H1 (cell line): ENCODE results near the gene SCAI. TPM values are rescaled to one million over a fixed set of nuclear protein-coding genes. Genes with fewer than 3 reads are reported as not detected.

Experiments
- CTCF ChIA-PET: fragments of 300-600 bp; sonication (Branson Sonifier 250); formaldehyde crosslinking; loops from one replicate; lab custom pipeline; 2021; ENCODE audit not compliant: partially characterized antibody; lab: Charles Lee
- POLR2A ChIA-PET: fragments of 300-600 bp; sonication (Branson Sonifier 250); formaldehyde crosslinking; loops from one replicate; lab custom pipeline; 2021; ENCODE audit warnings: inconsistent platforms; ENCODE audit not compliant: partially characterized antibody; lab: Charles Lee
- DNase-seq, 2 experiments: peaks; one replicate each; pipeline versions ENCODE4 v3.0.0 to v3.0.0-alpha.2; 2010 to 2022; ENCODE audit warnings: low spot score in 2 of 2, low read depth in 1 of 2, mixed read lengths in 1 of 2
- FAIRE-seq: peaks from 2 replicates; lab custom pipeline; 2011; peaks lifted over from hg19 to GRCh38; lab: Jason Lieb, UNC
- H2AFZ ChIP-seq: 2 replicates; pipeline ENCODE4 v1.8.1; 2012; ENCODE audit warnings: low read length, inconsistent platforms
- H2AK5ac ChIP-seq: 2 replicates; pipeline ENCODE4 v1.6.1; 2013; ENCODE audit warnings: low read depth, low read length
- H2BK120ac ChIP-seq: replicated peaks from 2 replicates; pipeline ENCODE3; 2013; ENCODE audit warnings: low read depth, low read length, inconsistent platforms
- H2BK12ac ChIP-seq: 2 replicates; pipeline ENCODE4 v1.6.1; 2013; ENCODE audit warnings: low read depth, low read length
- H2BK15ac ChIP-seq: 2 replicates; pipeline ENCODE4 v1.6.1; 2013; ENCODE audit warnings: low read length
- H2BK20ac ChIP-seq: 2 replicates; pipeline ENCODE4 v1.6.1; 2013; ENCODE audit warnings: low read length
- H2BK5ac ChIP-seq: 2 replicates; pipeline ENCODE4 v1.6.1; 2013; ENCODE audit warnings: low read depth, low read length
- H3K14ac ChIP-seq: 2 replicates; pipeline ENCODE4 v1.6.1; 2013; ENCODE audit warnings: inconsistent platforms; ENCODE audit not compliant: insufficient read length
- H3K18ac ChIP-seq: 2 replicates; pipeline ENCODE4 v1.6.1; 2013; ENCODE audit warnings: low read length; ENCODE audit errors: extremely low read depth
- H3K23ac ChIP-seq: 2 replicates; pipeline ENCODE4 v1.6.1; 2013; ENCODE audit warnings: inconsistent platforms; ENCODE audit not compliant: insufficient read length
- H3K23me2 ChIP-seq: 2 replicates; pipeline ENCODE4 v1.6.1; 2013; ENCODE audit warnings: low read depth, low read length
- H3K27ac ChIP-seq: 2 replicates; pipeline ENCODE4 v1.6.1; 2011; ENCODE audit warnings: low read depth, low read length, inconsistent platforms
- H3K27me3 ChIP-seq, 4 experiments: replicated peaks in 1 of 4; 1 replicate in 1 of 4; 2 replicates in 3 of 4; pipeline versions ENCODE4 v1.6.1 to v1.8.1; 2011 to 2013; ENCODE audit warnings: low read length in 3 of 4, mild to moderate bottlenecking in 3 of 4, inconsistent platforms in 2 of 4, mixed read lengths in 2 of 4, moderate library complexity in 1 of 4; ENCODE audit not compliant: control insufficient read depth in 3 of 4, insufficient read depth in 3 of 4; ENCODE audit errors: extremely low read depth in 1 of 4
- H3K36me3 ChIP-seq, 4 experiments: 2 replicates each; pipeline versions ENCODE4 v1.6.1 to v1.8.1; 2011 to 2013; ENCODE audit warnings: mild to moderate bottlenecking in 4 of 4, low read length in 3 of 4, moderate library complexity in 2 of 4, control low read depth in 1 of 4, inconsistent platforms in 1 of 4; ENCODE audit not compliant: insufficient read depth in 4 of 4, control insufficient read depth in 2 of 4
- H3K4ac ChIP-seq: replicated peaks from 2 replicates; pipeline ENCODE3; 2013; ENCODE audit warnings: low read length, low read depth, mixed read lengths, inconsistent platforms; ENCODE audit not compliant: insufficient read length
- H3K4me1 ChIP-seq, 4 experiments: replicated peaks in 1 of 4; 1 replicate in 1 of 4; 2 replicates in 3 of 4; pipeline versions ENCODE4 v1.6.1 to v1.8.1; 2011 to 2013; ENCODE audit warnings: low read length in 3 of 4, inconsistent platforms in 2 of 4, mixed read lengths in 1 of 4; ENCODE audit not compliant: insufficient read depth in 4 of 4, control insufficient read depth in 3 of 4
- H3K4me2 ChIP-seq, 2 experiments: 2 replicates each; pipeline versions ENCODE4 v1.6.1 to v1.8.1; 2011 to 2013; ENCODE audit warnings: low read depth in 2 of 2, low read length in 2 of 2, control low read depth in 1 of 2, inconsistent platforms in 1 of 2, mild to moderate bottlenecking in 1 of 2; ENCODE audit not compliant: insufficient read depth in 1 of 2
- H3K4me3 ChIP-seq, 4 experiments: fragments of 200-600, 300-600 bp in 1 of 4; sonication (generic), shearing (Covaris generic), sonication (Bioruptor Twin) in 1 of 4; 2 replicates each; pipeline versions ENCODE4 v1.5.1 to v1.8.1; 2011 to 2016; ENCODE audit warnings: low read length in 4 of 4, low read depth in 3 of 4, control low read depth in 2 of 4, inconsistent platforms in 2 of 4, mild to moderate bottlenecking in 2 of 4, mixed read lengths in 1 of 4, moderate library complexity in 1 of 4; ENCODE audit not compliant: insufficient read depth in 2 of 4; ENCODE audit errors: extremely low read depth in 1 of 4
- H3K56ac ChIP-seq: replicated peaks from 2 replicates; pipeline ENCODE3; 2013; ENCODE audit warnings: low read depth, mild to moderate bottlenecking, mixed read lengths, low read length, inconsistent platforms; ENCODE audit not compliant: insufficient read length
- H3K79me1 ChIP-seq: 2 replicates; pipeline ENCODE4 v1.6.1; 2013; ENCODE audit warnings: low read depth, low read length, control low read depth
- H3K79me2 ChIP-seq, 2 experiments: 2 replicates each; pipeline versions ENCODE4 v1.6.1 to v1.8.1; 2012 to 2013; ENCODE audit warnings: low read length in 2 of 2, mild to moderate bottlenecking in 2 of 2, inconsistent platforms in 1 of 2; ENCODE audit not compliant: insufficient read depth in 2 of 2, control insufficient read depth in 1 of 2
- H3K9ac ChIP-seq, 4 experiments: replicated peaks in 1 of 4; 1 replicate in 1 of 4; 2 replicates in 3 of 4; pipeline versions ENCODE4 v1.6.1 to v1.8.1; 2011 to 2013; ENCODE audit warnings: low read depth in 3 of 4, low read length in 3 of 4, control low read depth in 2 of 4, mild to moderate bottlenecking in 2 of 4, moderate library complexity in 2 of 4, inconsistent platforms in 1 of 4; ENCODE audit errors: extremely low read depth in 1 of 4
- H3K9me3 ChIP-seq, 2 experiments: 2 replicates each; pipeline versions ENCODE4 v1.6.1 to v1.8.1; 2012 to 2013; ENCODE audit warnings: mild to moderate bottlenecking in 2 of 2, moderate library complexity in 2 of 2, control low read depth in 1 of 2, inconsistent platforms in 1 of 2, low read depth in 1 of 2, low read length in 1 of 2, mixed read lengths in 1 of 2; ENCODE audit not compliant: insufficient read depth in 2 of 2
- H4K20me1 ChIP-seq, 2 experiments: replicated peaks in 1 of 2; 2 replicates each; pipeline versions ENCODE3 to v1.8.1; 2011 to 2013; ENCODE audit warnings: inconsistent platforms in 2 of 2, low read length in 2 of 2, mild to moderate bottlenecking in 1 of 2; ENCODE audit not compliant: insufficient read depth in 2 of 2, control insufficient read depth in 1 of 2
- H4K5ac ChIP-seq: 2 replicates; pipeline ENCODE4 v1.6.1; 2013; ENCODE audit warnings: low read length, low read depth, mixed read lengths, inconsistent platforms; ENCODE audit not compliant: insufficient read length
- H4K8ac ChIP-seq: 2 replicates; pipeline ENCODE4 v1.8.0; 2013; ENCODE audit warnings: mild to moderate bottlenecking, moderate library complexity, low read length, inconsistent platforms; ENCODE audit not compliant: insufficient read depth; ENCODE audit errors: extremely low read depth
- H4K91ac ChIP-seq: replicated peaks from 2 replicates; pipeline ENCODE3; 2013; ENCODE audit warnings: low read length, mixed read lengths, inconsistent platforms; ENCODE audit not compliant: insufficient read length
- SUZ12 ChIP-seq: fragments of 200-600 bp; sonication (generic); IDR thresholded peaks from 2 replicates; pipeline ENCODE4 v1.6.1; 2012; ENCODE audit warnings: mild to moderate bottlenecking, inconsistent platforms, low read length, moderate library complexity, mixed read lengths
- WGBS, 2 experiments: shearing (Covaris generic) in 1 of 2; methylation state at CpG; one replicate each; pipeline versions ENCODE4 v1.1.6 to v1.1.7; 2013 to 2015; ENCODE audit warnings: low lambda C conversion rate in 2 of 2, mixed read lengths in 2 of 2, inconsistent platforms in 1 of 2, low coverage in 1 of 2, missing lambda C conversion rate in 1 of 2; ENCODE audit not compliant: insufficient replicate concordance in 2 of 2, insufficient coverage in 1 of 2, insufficient read length in 1 of 2; ENCODE audit errors: extremely low coverage in 1 of 2, missing lambda C conversion rate in 1 of 2; 5-methylcytosine and 5-hydroxymethylcytosine counted together
- polyA plus RNA-seq, 7 experiments: library from polyadenylated mRNA; depleted of rRNA in 3 of 7; stranded (reverse) in 5 of 7; unstranded in 2 of 7; fragments of >200 nt in 5 of 7; fragments of 200-250 nt in 2 of 7; gene quantifications; 1 replicate in 5 of 7; 2 replicates in 1 of 7; 4 replicates in 1 of 7; pipeline versions ENCODE4 v1.2.1 to v1.2.3, GENCODE V29; 2011 to 2013; ENCODE audit warnings: missing spikeins in 2 of 7, mixed read lengths in 2 of 7
- total RNA-seq: library from RNA; stranded (reverse); fragmentation: NEBNext Ultra II Directional; extraction: Animal tissue kit (Norgen Biotek cat#: 25700); gene quantifications from 2 replicates; pipeline ENCODE4 v1.2.1, GENCODE V29; 2021

The SCAI gene
- total and polyA plus RNA-seq, 2 of the 8 experiments (the other 6 are each of a cell fraction or from before 2014, with no cell fraction given), result 6.4 to 19.8 TPM

DNA sequence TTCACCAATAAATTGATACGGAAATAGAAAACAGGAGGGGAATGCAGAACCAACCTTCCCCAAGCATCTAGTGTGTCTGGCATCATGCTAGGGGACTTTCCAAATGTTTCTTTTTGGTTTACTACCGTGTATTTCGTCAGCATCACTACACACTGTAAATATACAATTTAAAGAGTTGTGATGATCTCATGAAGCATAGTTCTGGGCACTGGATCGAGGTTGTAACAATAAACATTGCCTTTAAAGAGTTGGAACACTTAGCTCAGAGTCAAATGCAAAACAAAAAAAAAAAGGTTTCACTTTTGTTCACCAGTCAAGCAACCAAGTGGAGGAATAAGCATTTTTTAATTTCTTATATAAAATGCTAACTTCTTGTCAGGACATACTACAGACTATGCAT is 2.9 kb upstream of the SCAI start:
- Histone ChIP-seq H2BK20ac (no peak overlapping the region), H3K14ac (no peak overlapping the region), H2BK120ac (no peak overlapping the region), H4K91ac (no peak overlapping the region), H2BK5ac (no peak overlapping the region), H3K4me3 (no peak overlapping the region), H3K27me3 (no peaks in the 10 kb centered on the region), H3K27ac (no peak overlapping the region), H2AFZ (no peak overlapping the region), H3K23ac (no peak overlapping the region), H4K8ac (no peak overlapping the region), H3K79me1 (no peaks in the 10 kb centered on the region), H3K4me1 (peaks cover 0 to 4% (median 2%) of the 10 kb centered on the region in 4 experiments; a peak in 2 of 7 replicates), H3K23me2 (no peaks in the 10 kb centered on the region; the same call in 1 of the 2 replicates), H4K5ac (no peak overlapping the region), H3K4ac (no peak overlapping the region), H3K18ac (no peak overlapping the region), H3K4me2 (no peak overlapping the region), H3K36me3 (peaks cover 10 to 19% (median 15%) of the 10 kb centered on the region in 4 experiments), H3K9ac (no peak overlapping the region), H3K79me2 (peaks cover 0 to 15% of the 10 kb centered on the region in 2 experiments; a peak in 3 of 4 replicates), H2BK12ac (no peak overlapping the region), H4K20me1 (no peaks in the 10 kb centered on the region), H2AK5ac (no peak overlapping the region), H3K56ac (no peak overlapping the region), H3K9me3 (no peaks in the 10 kb centered on the region), H2BK15ac (no peak overlapping the region)
- FAIRE-seq (no peak), DNase-seq (no peak)
- 85% methylated on average over 4 of the region's 4 CpGs; no CpG with 5 or more reads in 1 of the 2 experiments for WGBS, 2 experiments
- no peak for TF ChIP-seq SUZ12
- ChIA-PET CTCF (interaction anchor here (1.3 kb wide), 1 partner anchor 100 kb away, joined by 3 read pairs; no protein-coding TSS in a partner anchor), POLR2A (interaction anchor here (0.7 kb wide), 1 partner anchor 934 kb away, joined by 4 read pairs; no protein-coding TSS in a partner anchor)
